Measurements from ENCODE around the gene SLC27A4. TPM values are rescaled to one million over a fixed set of nuclear protein-coding genes. Genes with fewer than 3 reads are reported as not detected.

SLC27A4 gene
- total and polyA plus RNA-seq, 10 of the 15 experiments (the other 5 are each of a cell fraction or from before 2014, with no cell fraction given): 0.13 to 14.0 (median 7.6) TPM

GRCh38 chr9:128393970-128394369 is 53.6 kb downstream of the SLC27A4 start (continued):
- TF ChIP-seq E2F8 (IDR thresholded peaks at IDR 0.05; ENCODE audit: low read depth, partially characterized antibody): no peak
- TF ChIP-seq BACH1 (IDR thresholded peaks at IDR 0.05; ENCODE audit: borderline replicate concordance): no peak

- no peaks in the 10 kb centered on the region; a peak in 1 of 4 replicates for H3K27me3 ChIP-seq (replicated peaks in 1 of 2; ENCODE audit: control insufficient read depth in 2 of 2, insufficient read depth in 2 of 2, low read length in 1 of 2)
- POLR2A ChIA-PET: no interaction called here
- no peak for DNase-seq (ENCODE audit: low read depth, low spot score)
- no peak overlapping the region for H3K4me3 ChIP-seq
- CTCF ChIA-PET: no interaction called here
- in situ Hi-C loops (cut with MboI): no loop called here
- SMC1A ChIA-PET (ENCODE audit: uncharacterized antibody, unreplicated experiment): no interaction called here
- H3K9me3 ChIP-seq (replicated peaks; ENCODE audit: control insufficient read depth, insufficient read depth, low read length): no peaks in the 10 kb centered on the region
- H3K9ac ChIP-seq (ENCODE audit: control insufficient read depth, insufficient read depth, low read length): no peak overlapping the region
- H3K36me3 ChIP-seq (ENCODE audit: control insufficient read depth in 2 of 2, insufficient read depth in 2 of 2, low read length in 1 of 2): peaks cover 0 to 8% of the 10 kb centered on the region in 2 experiments; a peak in 2 of 4 replicates
- BruUV-seq (replicated peaks): no TSS peak
- intact Hi-C loops (cut with micrococcal nuclease; ENCODE audit: unreplicated experiment): no loop called here
- TF ChIP-seq NFYA (IDR thresholded peaks at IDR 0.05; ENCODE audit: borderline replicate concordance, low read depth, low read length) (no peak), EED (IDR thresholded peaks at IDR 0.05; ENCODE audit: low read depth) (no peak), RBBP5 (conservative IDR thresholded peaks at IDR 0.05) (no peak), EP300 (IDR thresholded peaks at IDR 0.05; ENCODE audit: borderline replicate concordance in 1 of 2, control insufficient read depth in 1 of 2, low read depth in 2 of 2, low read length in 2 of 2) (no peak), BMI1 (IDR thresholded peaks at IDR 0.05; ENCODE audit: borderline replicate concordance) (no peak), FOXK2 (IDR thresholded peaks at IDR 0.05) (no peak), ZBTB11 (CRISPR knock-in tag; IDR thresholded peaks at IDR 0.05) (no peak)
- 54% methylated on average over 9 of the region's 9 CpGs for WGBS (ENCODE audit: insufficient coverage, insufficient replicate concordance, low lambda C conversion rate, missing lambda C conversion rate)
- FAIRE-seq: no peak
- no peak overlapping the region for H3K27ac ChIP-seq (ENCODE audit: control insufficient read depth, insufficient read depth)
- no peak overlapping the region for H2AFZ ChIP-seq (ENCODE audit: control insufficient read depth, low read depth, low read length)
- no peaks in the 10 kb centered on the region for H3K4me1 ChIP-seq (ENCODE audit: control insufficient read depth, insufficient read depth, low read length)
- RAD21 ChIA-PET (ENCODE audit: unreplicated experiment): no interaction called here
- H3K79me2 ChIP-seq (ENCODE audit: control insufficient read depth, insufficient read depth, low read length): no peaks in the 10 kb centered on the region
- ATAC-seq: no peak
- H4K20me1 ChIP-seq (ENCODE audit: control insufficient read depth, insufficient read depth): no peaks in the 10 kb centered on the region
- no peak overlapping the region for H3K4me2 ChIP-seq (ENCODE audit: control insufficient read depth, insufficient read depth)
These were observed 54.2 kb downstream of the SLC27A4 start for GRCh38 chr9:128394379-128395168.

Data from GM12878 (cell line).